Natural killer cell (primary cell): ENCODE data around the gene RNGTT. TPM values are rescaled to one million over a fixed set of nuclear protein-coding genes. Genes with fewer than 3 reads are reported as not detected.

Experiments used
- ATAC-seq, 3 donors: fragments of 150-1000 bp in 2 of 3; fragments of 200-7000 bp in 1 of 3; cut with Tn5 transposase; 1 replicate in 1 of 3; 2 replicates in 2 of 3; pipeline ENCODE4 v1.10.0; 2021; ENCODE audit warnings: mild to moderate bottlenecking in 2 of 3, moderate library complexity in 2 of 3
- DNase-seq, 2 donors: peaks; one replicate each; pipeline versions ENCODE4 v3.0.0 to v3.0.0-alpha.2; 2013 to 2021; ENCODE audit warnings: mixed read lengths in 1 of 2
- H3K27ac ChIP-seq: one replicate; pipeline ENCODE4 v1.5.1; 2013; ENCODE audit warnings: mild to moderate bottlenecking, low read length
- H3K27me3 ChIP-seq: one replicate; pipeline ENCODE4 v1.6.1; 2013; ENCODE audit warnings: low read length; ENCODE audit not compliant: control insufficient read depth, insufficient read depth
- H3K36me3 ChIP-seq: one replicate; pipeline ENCODE4 v1.6.1; 2013; ENCODE audit warnings: low read length; ENCODE audit not compliant: control insufficient read depth, insufficient read depth
- H3K4me1 ChIP-seq: one replicate; pipeline ENCODE4 v1.6.1; 2013; ENCODE audit warnings: low read length; ENCODE audit not compliant: control insufficient read depth, insufficient read depth
- H3K4me3 ChIP-seq: one replicate; pipeline ENCODE4 v1.5.1; 2013; ENCODE audit warnings: low read length
- H3K9me3 ChIP-seq: one replicate; pipeline ENCODE4 v1.6.1; 2013; ENCODE audit warnings: low read length; ENCODE audit not compliant: control insufficient read depth, insufficient read depth
- H3K27ac Mint-ChIP-seq, 2 donors: one replicate each; pipeline ENCODE4 v1.8.0; 2022; ENCODE audit warnings: mild to moderate bottlenecking in 2 of 2, mixed read lengths in 2 of 2, moderate library complexity in 1 of 2
- H3K27me3 Mint-ChIP-seq, 2 donors: one replicate each; pipeline ENCODE4 v1.8.0; 2022; ENCODE audit warnings: low read depth in 2 of 2, mixed read lengths in 2 of 2
- H3K36me3 Mint-ChIP-seq: one replicate; pipeline ENCODE4 v1.8.0; 2022; ENCODE audit warnings: mixed read lengths
- H3K4me1 Mint-ChIP-seq, 2 donors: one replicate each; pipeline ENCODE4 v1.8.0; 2022; ENCODE audit warnings: mixed read lengths in 2 of 2
- H3K4me3 Mint-ChIP-seq: one replicate; pipeline ENCODE4 v1.8.0; 2022; ENCODE audit warnings: mild to moderate bottlenecking, moderate library complexity, mixed read lengths
- H3K9me3 Mint-ChIP-seq, 2 donors: one replicate each; pipeline ENCODE4 v1.8.0; 2022; ENCODE audit warnings: mixed read lengths in 2 of 2
- CTCF ChIP-seq: fragments of 200-600 bp; IDR thresholded peaks from one replicate; pipeline ENCODE4 v1.8.0; 2022; ENCODE audit warnings: antibody characterized with exemption
- WGBS: methylation state at CpG from one replicate; pipeline ENCODE4 v1.1.7; 2013; ENCODE audit warnings: missing lambda C conversion rate; ENCODE audit not compliant: insufficient coverage; 5-methylcytosine and 5-hydroxymethylcytosine counted together
- intact Hi-C: fragments of 100-400 bp; cut with micrococcal nuclease; formaldehyde crosslinking; loops from one replicate; pipeline ENCODE4 v1.14.2; 2022
- total RNA-seq, 4 donors: library from RNA; stranded (reverse); fragments of 120-200 nt in 1 of 4; gene quantifications; one replicate each; pipeline versions ENCODE4 v1.2.3 to v1.2.4, GENCODE V29; 2013 to 2022

The RNGTT gene
- total RNA-seq, 3 donors from 2014 or later (not counting 1 experiment from before 2014, with no cell fraction given) = 23.1 to 27.2 (median 23.1) TPM

- Mint-ChIP-seq H3K36me3 (no peaks in the 10 kb centered on the region), H3K4me1 (peaks cover 11% of the 10 kb centered on the region in 2 donors), H3K27ac (no peak overlapping the region), H3K9me3 (no peaks in the 10 kb centered on the region), H3K27me3 (no peaks in the 10 kb centered on the region), H3K4me3 (no peak overlapping the region)
- Histone ChIP-seq H3K27ac (no peak overlapping the region), H3K27me3 (no peaks in the 10 kb centered on the region), H3K36me3 (no peaks in the 10 kb centered on the region), H3K4me3 (no peak overlapping the region), H3K4me1 (peaks cover 11% of the 10 kb centered on the region), H3K9me3 (no peaks in the 10 kb centered on the region)
- DNase-seq (no peak), ATAC-seq (no peak)
- WGBS = 100% methylated on average over 1 of the region's 1 CpG
- intact Hi-C loops = no loop called here
- no peak for TF ChIP-seq CTCF
Measured at GRCh38 chr6:88992741-88993552, 29.5 kb upstream of the RNGTT start.

- Mint-ChIP-seq H3K36me3 (no peaks in the 10 kb centered on the region), H3K27ac (no peak overlapping the region), H3K4me3 (no peak overlapping the region), H3K27me3 (no peaks in the 10 kb centered on the region), H3K9me3 (no peaks in the 10 kb centered on the region), H3K4me1 (no peaks in the 10 kb centered on the region)
- no peaks in the 10 kb centered on the region for H3K27me3 ChIP-seq
- TF ChIP-seq CTCF = no peak
- H3K36me3 ChIP-seq = no peaks in the 10 kb centered on the region
- DNase-seq = no peak
- no peaks in the 10 kb centered on the region for H3K4me1 ChIP-seq
- no peak overlapping the region for H3K27ac ChIP-seq
- no peak for ATAC-seq
- no peaks in the 10 kb centered on the region for H3K9me3 ChIP-seq
- no peak overlapping the region for H3K4me3 ChIP-seq
- 95% methylated on average over 1 of the region's 1 CpG for WGBS
- intact Hi-C loops = no loop called here
Measured at GRCh38 chr6:88989215-88989614, 25.8 kb upstream of the RNGTT start.

GRCh38 chr6:88987922-88988321 is 24.5 kb upstream of the RNGTT start:
- no peak for ATAC-seq
- Histone ChIP-seq H3K4me1 (no peaks in the 10 kb centered on the region), H3K27ac (no peak overlapping the region), H3K36me3 (no peaks in the 10 kb centered on the region), H3K4me3 (no peak overlapping the region), H3K9me3 (no peaks in the 10 kb centered on the region), H3K27me3 (no peaks in the 10 kb centered on the region)
- Mint-ChIP-seq H3K36me3 (no peaks in the 10 kb centered on the region), H3K27ac (no peak overlapping the region), H3K27me3 (no peaks in the 10 kb centered on the region), H3K9me3 (no peaks in the 10 kb centered on the region), H3K4me1 (no peaks in the 10 kb centered on the region), H3K4me3 (no peak overlapping the region)
- no peak for DNase-seq
- intact Hi-C loops = no loop called here
- no peak for TF ChIP-seq CTCF
- 77% methylated on average over 2 of the region's 2 CpGs for WGBS

- Mint-ChIP-seq H3K4me3 (no peak overlapping the region), H3K36me3 (no peaks in the 10 kb centered on the region), H3K27ac (no peak overlapping the region), H3K4me1 (peaks cover 0 to 5% of the 10 kb centered on the region in 2 donors), H3K9me3 (no peaks in the 10 kb centered on the region), H3K27me3 (peaks cover 0 to 2% of the 10 kb centered on the region in 2 donors)
- H3K9me3 ChIP-seq = no peaks in the 10 kb centered on the region
- no peak overlapping the region for H3K4me3 ChIP-seq
- intact Hi-C loops = no loop called here
- no peak overlapping the region for H3K27ac ChIP-seq
- ATAC-seq (no peak), DNase-seq (no peak)
- H3K27me3 ChIP-seq = no peaks in the 10 kb centered on the region
- no peaks in the 10 kb centered on the region for H3K36me3 ChIP-seq
- no peaks in the 10 kb centered on the region for H3K4me1 ChIP-seq
- no peak for TF ChIP-seq CTCF
Measured at GRCh38 chr6:88985901-88986300, 22.5 kb upstream of the RNGTT start.
